ENCODE measurements around the gene PPBP.

Gene PPBP

GRCh38 chr4:73988061-73988460 lies at the start of gene PPBP:
Gene PPBP (minus strand): TSS chr4:73988190. CDS start chr4:73988103, 87 bp downstream.
- DNase-seq: no peak

DNA sequence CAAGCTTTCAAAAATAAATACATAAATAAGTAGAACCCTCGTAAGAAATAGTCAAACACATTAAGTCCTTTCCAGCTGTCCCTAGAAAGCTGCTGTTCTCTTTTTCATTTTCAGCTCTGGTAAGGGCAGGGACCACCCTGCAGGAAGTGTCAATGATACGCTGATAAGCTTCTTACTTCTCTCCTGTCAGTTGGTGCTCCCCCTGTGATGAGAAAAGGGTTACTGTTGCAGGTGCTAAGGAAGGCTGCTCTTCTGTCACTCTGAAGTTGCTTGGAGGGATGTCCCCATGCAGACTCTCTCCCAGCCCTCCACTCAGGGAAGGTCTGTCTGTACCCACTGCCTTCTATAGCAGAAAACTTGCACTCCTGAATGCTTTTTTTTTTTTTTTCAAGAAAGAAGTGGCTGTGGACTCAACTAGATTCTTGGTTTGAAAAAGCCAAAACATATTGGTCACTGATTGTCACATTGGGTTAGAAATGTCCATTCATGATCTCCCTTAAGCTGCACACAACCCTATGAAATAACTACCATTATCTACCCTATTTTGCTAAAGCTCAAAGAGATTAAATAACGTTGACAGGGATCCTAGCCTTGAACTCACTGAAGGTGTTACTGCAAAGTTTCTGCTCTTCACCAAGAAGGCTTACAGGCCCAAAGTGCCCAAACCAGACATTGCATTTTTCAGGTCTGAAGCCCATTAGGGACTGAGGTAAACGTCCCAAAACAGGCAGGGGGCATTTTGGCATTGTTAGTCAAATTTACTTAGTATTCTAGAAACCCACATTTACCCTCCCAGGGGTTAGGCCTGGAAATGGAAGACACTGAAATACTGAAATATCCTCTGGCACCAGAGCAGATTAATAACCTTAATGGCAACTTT lies 49.3 kb upstream of the PPBP start:
- peak; percentile 2 for DNase-seq

DNA sequence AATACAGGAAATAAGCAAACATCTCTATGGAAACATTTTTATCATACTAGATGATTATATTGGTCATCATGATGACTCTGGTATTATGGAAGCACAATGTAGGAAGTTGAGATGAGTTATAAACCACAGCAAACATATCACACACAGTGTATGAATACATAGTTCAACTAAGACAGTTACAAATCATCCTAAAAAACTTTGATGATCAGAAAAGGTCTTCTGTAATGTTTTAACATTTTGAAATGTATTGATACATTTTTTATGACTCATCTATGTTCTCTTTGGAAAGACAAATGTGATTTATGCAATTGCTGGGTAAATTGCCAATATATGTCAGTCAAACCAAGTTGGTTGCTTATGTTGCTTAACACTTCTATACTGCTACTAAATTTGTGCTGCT lies 45.7 kb upstream of the PPBP start:
- no peak for DNase-seq

DNA sequence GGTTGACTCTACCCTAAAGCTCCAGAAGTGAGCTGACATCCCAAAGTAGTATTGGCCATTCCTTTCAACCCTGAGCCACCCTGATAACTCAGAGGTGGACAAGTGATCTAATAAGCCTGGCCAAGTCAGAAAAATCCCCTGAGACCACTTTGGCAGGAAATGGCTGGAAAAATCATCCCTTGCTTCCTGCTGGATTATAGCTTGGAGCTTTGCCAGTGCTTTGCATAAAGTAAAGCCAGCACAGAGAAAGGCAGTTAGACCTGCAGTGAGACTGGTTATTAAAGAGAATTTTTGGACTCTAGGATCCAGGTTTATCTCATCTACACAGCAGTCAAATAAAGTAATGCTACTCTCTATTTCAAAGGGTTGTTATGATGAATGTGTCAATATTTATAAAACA lies 44.1 kb upstream of the PPBP start:
- peak; percentile 46 for DNase-seq

DNA sequence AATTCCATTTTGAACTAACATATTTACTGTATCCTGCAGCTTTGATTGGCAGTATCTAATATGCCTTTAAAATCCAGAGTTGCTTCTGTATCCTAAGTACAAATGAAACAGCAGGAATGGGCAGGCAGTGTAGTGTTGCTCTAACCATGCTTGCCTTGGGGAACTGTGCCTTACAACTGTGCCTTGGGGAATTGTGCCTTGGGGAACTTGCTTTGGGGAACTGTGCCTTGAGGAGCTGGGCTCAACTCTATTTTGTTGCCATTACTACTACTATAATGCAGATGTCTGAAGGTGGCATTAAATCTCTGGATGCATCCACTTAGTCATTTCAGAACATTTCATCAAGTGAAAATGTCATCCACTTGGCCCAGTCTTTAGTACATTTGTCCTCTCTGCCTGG lies 43.6 kb upstream of the PPBP start:
- DNase-seq: no peak

GRCh38 chr4:74030285-74030684 lies 42.3 kb upstream of the PPBP start:
- no peak for DNase-seq

DNA sequence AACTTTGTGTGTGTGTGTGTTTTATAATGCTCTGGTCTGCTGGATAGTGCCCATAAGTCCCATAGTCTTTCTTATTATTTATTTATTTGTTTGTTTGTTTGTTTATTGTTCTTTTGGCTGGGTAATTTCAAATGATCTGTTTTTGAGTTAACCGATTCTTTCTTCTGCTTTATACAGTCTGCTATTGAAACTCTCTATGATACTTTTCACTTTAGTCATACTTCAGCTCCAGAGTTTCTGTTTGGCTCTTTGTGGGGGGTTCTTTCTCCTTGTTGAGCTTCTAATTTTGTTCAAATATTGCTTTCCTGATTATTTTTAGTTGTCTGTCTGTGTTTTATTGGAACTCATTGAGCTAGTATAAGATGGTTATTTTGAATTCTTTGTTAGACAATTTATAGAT lies 40.5 kb upstream of the PPBP start:
- no peak for DNase-seq

DNA sequence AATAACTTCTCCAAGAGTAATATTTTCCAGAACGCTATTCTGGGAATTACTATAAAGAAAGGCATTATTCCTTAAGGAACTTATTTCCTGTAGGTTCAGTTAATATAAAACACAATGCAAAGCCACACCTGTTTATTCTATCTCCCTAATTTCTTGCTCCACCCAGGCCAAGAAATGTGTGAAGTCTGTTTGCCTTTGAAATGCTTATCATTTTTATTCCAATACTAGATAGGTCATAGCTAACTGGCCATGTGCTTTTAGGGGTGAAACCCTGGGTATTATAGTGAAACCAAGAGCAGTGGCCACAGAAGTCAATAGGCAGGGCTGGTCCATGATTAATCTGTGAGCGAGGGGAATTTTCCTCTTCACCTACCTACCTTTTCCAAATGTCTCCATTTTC lies 35.7 kb upstream of the PPBP start:
- DNase-seq: no peak

GRCh38 chr4:74021601-74022000 lies 33.6 kb upstream of the PPBP start:
- DNase-seq: no peak

GRCh38 chr4:74018771-74019170 lies 30.8 kb upstream of the PPBP start:
- no peak for DNase-seq

DNA sequence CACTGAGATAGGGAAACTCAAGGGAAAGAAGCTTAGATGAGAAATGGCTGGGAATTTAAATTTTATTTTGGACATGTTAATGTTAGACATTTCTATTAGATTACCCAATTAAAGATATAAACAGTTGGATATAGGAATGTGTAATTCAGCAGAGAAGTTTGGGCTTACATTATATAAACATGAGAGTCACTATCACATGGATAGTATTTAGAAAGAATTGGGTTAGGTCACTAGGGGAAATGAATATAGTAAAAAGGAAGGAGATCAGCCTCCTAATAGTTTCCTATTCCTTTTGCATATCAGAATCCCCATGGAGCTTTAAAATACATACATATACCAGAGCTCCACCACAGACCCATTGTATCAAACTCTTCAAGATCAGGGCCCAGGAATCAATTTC lies 30.1 kb upstream of the PPBP start:
- DNase-seq: no peak

DNA sequence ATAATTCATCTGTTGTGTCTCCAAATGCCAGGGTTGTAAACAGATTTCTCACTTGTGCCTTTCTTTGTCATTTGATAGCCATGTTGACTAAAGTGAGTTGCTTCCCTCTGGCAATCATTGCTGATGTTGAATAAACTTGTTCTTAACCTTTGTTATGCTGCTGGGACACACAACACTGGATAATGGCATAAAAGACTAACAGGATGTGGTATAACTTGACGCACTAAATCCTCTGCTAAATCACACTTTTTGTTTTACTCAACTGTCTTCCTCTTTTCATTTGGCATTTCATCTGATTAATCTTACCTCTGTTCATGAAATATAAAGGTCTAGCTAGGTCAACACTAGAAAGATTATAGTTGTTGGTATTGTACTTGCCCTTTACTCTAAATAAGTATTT lies 28.1 kb upstream of the PPBP start:
- no peak for DNase-seq

DNA sequence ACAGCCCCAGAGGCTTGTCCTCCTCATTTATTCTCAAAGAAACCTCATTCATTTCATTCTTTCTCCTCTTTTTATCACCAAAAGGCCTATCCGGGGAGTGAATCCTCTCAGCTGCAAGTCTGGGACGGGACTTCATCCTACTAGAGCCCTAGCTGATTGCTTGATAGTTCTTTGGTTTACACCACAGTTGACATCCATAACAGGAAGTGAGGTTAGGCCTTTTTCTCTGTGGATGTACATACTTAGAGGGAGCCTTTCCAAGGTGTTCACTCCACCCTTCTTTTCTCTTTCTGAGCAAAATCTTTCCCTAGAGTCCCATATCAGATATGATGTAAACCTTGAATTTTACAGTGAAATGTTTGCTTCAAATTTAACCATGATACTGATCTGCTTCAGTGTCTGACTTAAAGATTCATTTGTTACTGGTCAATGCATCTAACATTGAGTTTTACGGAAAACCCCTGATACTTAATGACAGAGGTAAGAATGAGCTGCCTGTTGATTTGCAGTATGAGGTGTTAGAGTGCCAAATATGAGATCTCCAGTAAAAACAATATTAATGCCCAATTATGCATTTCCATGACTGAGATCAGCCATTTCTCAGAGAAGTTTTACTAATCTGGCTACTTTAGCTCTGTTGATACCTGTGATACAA lies 27.3 kb upstream of the PPBP start:
- DNase-seq: no peak

GRCh38 chr4:74014332-74014731 lies 26.3 kb upstream of the PPBP start:
- no peak for DNase-seq

DNA sequence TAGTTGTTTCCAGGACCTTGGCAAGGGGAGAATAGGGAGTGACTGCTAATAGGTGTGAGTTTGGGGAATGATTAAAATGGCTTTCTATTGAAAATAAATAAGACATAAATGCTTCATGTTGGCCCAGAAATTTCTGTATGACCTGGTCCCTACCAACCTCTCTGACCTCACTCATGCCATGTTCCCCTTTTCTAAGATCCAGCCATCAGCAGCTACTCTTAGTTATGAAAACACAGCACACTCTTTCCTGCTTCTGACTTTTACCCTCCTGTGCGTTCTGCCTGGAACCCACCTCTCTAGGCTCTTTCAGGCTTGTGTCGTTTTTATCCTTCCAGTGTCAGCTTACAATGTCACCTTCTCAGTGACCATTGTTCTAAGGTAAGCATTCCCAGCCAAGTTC lies 25.3 kb upstream of the PPBP start:
- no peak for DNase-seq

GRCh38 chr4:74012130-74012529 lies 24.1 kb upstream of the PPBP start:
- no peak for DNase-seq

DNA sequence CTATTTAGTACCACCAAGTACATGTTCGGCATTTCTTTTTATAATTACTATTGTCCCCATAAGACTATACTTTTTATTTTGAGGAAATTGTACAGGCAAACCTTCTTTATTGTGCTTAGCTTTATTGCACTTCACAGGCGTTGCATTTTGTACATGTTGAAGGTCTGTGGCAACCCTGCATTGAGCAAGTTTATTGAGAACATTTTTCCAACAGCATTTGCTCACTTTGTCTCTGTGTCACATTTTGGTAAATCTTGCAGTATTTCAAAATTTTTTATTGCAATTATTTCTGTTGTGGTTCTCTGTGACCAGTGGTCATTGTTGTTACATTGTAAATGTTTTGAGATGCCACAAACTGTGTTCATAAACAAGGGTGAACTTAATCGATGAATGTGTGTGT lies 21.3 kb upstream of the PPBP start:
- no peak for DNase-seq

GRCh38 chr4:74006009-74006476 lies 18.1 kb upstream of the PPBP start:
- DNase-seq: no peak

GRCh38 chr4:74005528-74005927 lies 17.5 kb upstream of the PPBP start:
- DNase-seq: no peak

- DNase-seq: no peak
These were observed 16.7 kb upstream of the PPBP start for GRCh38 chr4:74004668-74005067.

DNA sequence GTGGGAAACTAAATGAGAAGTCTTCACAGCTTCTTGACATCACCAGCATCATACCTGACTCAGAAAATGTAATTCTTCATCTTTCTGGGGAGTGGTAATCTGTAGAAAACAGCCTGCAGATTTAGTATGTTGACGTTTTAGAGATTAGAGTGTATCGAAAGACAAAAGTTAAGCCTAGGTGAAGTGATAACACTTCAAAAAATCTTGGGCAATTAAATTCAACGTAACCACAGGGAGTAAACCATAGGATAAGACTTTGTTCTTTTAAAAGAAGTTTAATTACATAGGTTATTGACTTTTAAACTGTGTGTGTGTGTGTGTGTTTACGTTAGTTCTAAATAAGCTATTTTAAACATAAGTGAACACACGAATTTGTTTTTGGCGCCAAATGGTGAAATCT lies 12.3 kb upstream of the PPBP start:
- no peak for DNase-seq

DNA sequence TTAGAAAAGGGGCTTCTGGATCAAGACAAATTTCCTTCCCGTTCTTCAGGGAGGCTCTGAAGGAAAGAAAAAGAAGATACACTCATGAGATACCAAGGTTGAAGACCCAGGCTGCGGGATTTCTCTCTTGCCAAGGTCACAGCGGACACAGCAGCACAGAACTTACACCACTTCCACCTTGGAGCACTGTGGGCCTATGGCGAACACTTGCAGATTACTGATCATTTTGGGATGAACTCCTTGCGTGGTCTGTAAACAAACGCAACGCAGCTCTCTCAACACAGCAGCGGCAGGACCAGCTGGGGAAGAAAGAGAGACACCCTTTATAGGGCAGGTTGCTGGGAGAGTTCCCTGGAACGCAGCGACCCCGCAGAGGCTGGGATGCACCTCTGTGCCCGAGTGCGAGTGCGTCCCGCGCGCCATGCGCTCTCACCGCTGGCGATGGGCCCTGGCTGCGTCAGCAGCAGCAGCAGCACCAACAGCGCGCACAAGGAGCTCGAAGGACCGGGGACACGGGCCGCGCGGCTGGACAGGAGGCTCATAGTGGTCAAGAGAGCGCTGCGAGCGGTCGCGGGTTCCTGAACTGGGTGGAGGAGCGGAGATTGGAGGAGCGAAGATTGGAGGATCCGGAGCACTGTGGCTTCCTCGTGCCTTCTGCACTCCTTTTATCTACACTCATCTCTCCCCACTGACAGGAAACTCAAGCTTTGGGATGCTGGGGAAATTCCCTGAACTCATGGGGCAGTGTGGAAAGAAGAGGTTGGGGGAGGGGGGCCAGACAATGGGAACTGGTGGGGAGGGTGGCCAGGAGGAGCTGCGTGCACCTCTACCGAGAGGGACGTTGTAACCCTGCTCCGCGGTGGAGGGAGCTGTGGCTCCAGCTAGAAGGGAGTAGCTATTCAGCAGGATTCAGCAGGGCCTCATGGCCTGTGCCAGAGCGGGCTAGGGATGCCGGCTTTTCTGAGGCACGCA lies 10.3 kb upstream of the PPBP start, which contains the start of gene CXCL5:
Gene CXCL5, minus strand, starts transcription at position 638 of the 972 bp plus-strand sequence. Its CDS starts 96 bp downstream, at position 542.
- DNase-seq: peak; percentile 55

GRCh38 chr4:73992050-73992449 lies 4.1 kb upstream of the PPBP start:
- no peak for DNase-seq

Measured in DMS53 (cell line).